Vagina (tissue), 2 donors: Measurements from ENCODE around the gene TAF15. TPM values are rescaled to one million over a fixed set of nuclear protein-coding genes. Genes with fewer than 3 reads are reported as not detected.

Source experiments
- DNase-seq, 2 donors: peaks; one replicate each; pipeline ENCODE4 v3.0.0-alpha.2; 2017; ENCODE audit errors: extremely low spot score in 2 of 2
- H3K27ac ChIP-seq: fragments of 200-600 bp; sonication (generic); one replicate; pipeline ENCODE4 v1.5.1; 2019
- H3K27me3 ChIP-seq: fragments of 200-600 bp; sonication (generic); one replicate; pipeline ENCODE4 v1.5.1; 2019
- H3K36me3 ChIP-seq, 2 donors: fragments of 200-600 bp; sonication (generic); one replicate each; pipeline ENCODE4 v1.5.1; 2017 to 2019
- H3K4me1 ChIP-seq: fragments of 200-600 bp; sonication (generic); one replicate; pipeline ENCODE4 v1.5.1; 2019
- H3K4me3 ChIP-seq, 2 donors: fragments of 200-600 bp; sonication (generic); 1 replicate in 1 of 2; 2 replicates in 1 of 2; pipeline ENCODE4 v1.5.1; 2016 to 2019
- H3K9me3 ChIP-seq: fragments of 200-600 bp; sonication (generic); one replicate; pipeline ENCODE4 v1.5.1; 2019
- CTCF ChIP-seq, 3 experiments: fragments of 450-650 bp in 2 of 3; fragments of 200-600 bp in 1 of 3; sonication (generic) in 1 of 3; IDR thresholded peaks; one replicate each; pipeline ENCODE4 v1.5.1; 2017 to 2019; ENCODE audit warnings: antibody characterized with exemption in 3 of 3, mild to moderate bottlenecking in 2 of 3, moderate library complexity in 2 of 3
- POLR2A ChIP-seq, 2 donors: fragments of 450-650 bp; IDR thresholded peaks; one replicate each; pipeline ENCODE4 v1.6.1; 2017; ENCODE audit warnings: antibody characterized with exemption in 2 of 2, mild to moderate bottlenecking in 2 of 2, moderate library complexity in 2 of 2
- POLR2AphosphoS5 ChIP-seq, 2 donors: sonication (generic); formaldehyde crosslinking; IDR thresholded peaks; one replicate each; pipeline ENCODE4 v1.9.0; 2017; ENCODE audit warnings: antibody characterized with exemption in 2 of 2, mild to moderate bottlenecking in 2 of 2, low read depth in 1 of 2; ENCODE audit not compliant: insufficient read depth in 1 of 2
- intact Hi-C: fragments of 100-400 bp; cut with DNase I; formaldehyde crosslinking; loops from one replicate; pipeline ENCODE4 v1.15.1; 2023
- total RNA-seq: library from RNA; depleted of rRNA; stranded (reverse); fragments of >200 nt; gene quantifications from one replicate; pipeline ENCODE4 v1.2.3, GENCODE V29; 2016

The TAF15 gene
- total RNA-seq, 1 donor from 2014 or later = 74.9 TPM

- H3K36me3 ChIP-seq = no peaks in the 10 kb centered on the region
- intact Hi-C loops = no loop called here
Observed at GRCh38 chr17:35766903-35767510, 42.3 kb upstream of the TAF15 start.

GRCh38 chr17:35768797-35769196 is 40.5 kb upstream of the TAF15 start:
- DNase-seq = no peak
- no peak overlapping the region for H3K4me3 ChIP-seq
- no peaks in the 10 kb centered on the region for H3K36me3 ChIP-seq
- H3K27me3 ChIP-seq = no peaks in the 10 kb centered on the region
- H3K27ac ChIP-seq = no peak overlapping the region
- no peak for TF ChIP-seq CTCF (IDR thresholded peaks at IDR 0.05)
- TF ChIP-seq POLR2AphosphoS5 (IDR thresholded peaks at IDR 0.05; ENCODE audit: insufficient read depth in 1 of 2, low read depth in 1 of 2) = no peak
- no peak for TF ChIP-seq POLR2A (IDR thresholded peaks at IDR 0.05)
- intact Hi-C loops = no loop called here
- H3K4me1 ChIP-seq = peaks cover 18% of the 10 kb centered on the region
- H3K9me3 ChIP-seq = no peaks in the 10 kb centered on the region

More at GRCh38 chr17:35766903-35767510, 42.3 kb upstream of the TAF15 start:
- H3K4me1 ChIP-seq = peaks cover 12% of the 10 kb centered on the region
- H3K9me3 ChIP-seq = no peaks in the 10 kb centered on the region
- H3K4me3 ChIP-seq = no peak overlapping the region
- TF ChIP-seq POLR2AphosphoS5 (IDR thresholded peaks at IDR 0.05; ENCODE audit: insufficient read depth in 1 of 2, low read depth in 1 of 2) = no peak
- H3K27me3 ChIP-seq = no peaks in the 10 kb centered on the region
- DNase-seq = no peak
- no peak overlapping the region for H3K27ac ChIP-seq

GRCh38 chr17:35769895-35770486 is 39.3 kb upstream of the TAF15 start:
- Histone ChIP-seq H3K4me1 (peaks cover 19% of the 10 kb centered on the region), H3K4me3 (no peak overlapping the region), H3K9me3 (no peaks in the 10 kb centered on the region), H3K36me3 (no peaks in the 10 kb centered on the region), H3K27me3 (no peaks in the 10 kb centered on the region), H3K27ac (no peak overlapping the region)
- intact Hi-C loops = no loop called here
- DNase-seq = no peak
- TF ChIP-seq POLR2AphosphoS5 (IDR thresholded peaks at IDR 0.05; ENCODE audit: insufficient read depth in 1 of 2, low read depth in 1 of 2) (no peak), CTCF (IDR thresholded peaks at IDR 0.05) (no peak), POLR2A (IDR thresholded peaks at IDR 0.05) (no peak)

- Histone ChIP-seq H3K27ac (no peak overlapping the region), H3K9me3 (no peaks in the 10 kb centered on the region), H3K4me1 (peaks cover 26% of the 10 kb centered on the region), H3K4me3 (no peak overlapping the region), H3K36me3 (no peaks in the 10 kb centered on the region), H3K27me3 (no peaks in the 10 kb centered on the region)
- intact Hi-C loops = no loop called here
- TF ChIP-seq POLR2A (IDR thresholded peaks at IDR 0.05) (no peak), CTCF (IDR thresholded peaks at IDR 0.05) (no peak), POLR2AphosphoS5 (IDR thresholded peaks at IDR 0.05; ENCODE audit: insufficient read depth in 1 of 2, low read depth in 1 of 2) (no peak)
- no peak for DNase-seq
Observed at GRCh38 chr17:35773129-35773528, 36.2 kb upstream of the TAF15 start.

- no peaks in the 10 kb centered on the region for H3K27me3 ChIP-seq
- no peak overlapping the region for H3K4me3 ChIP-seq
- no peaks in the 10 kb centered on the region for H3K36me3 ChIP-seq
- DNase-seq = no peak
- no peaks in the 10 kb centered on the region for H3K9me3 ChIP-seq
- TF ChIP-seq POLR2AphosphoS5 (IDR thresholded peaks at IDR 0.05; ENCODE audit: insufficient read depth in 1 of 2, low read depth in 1 of 2) (no peak), POLR2A (IDR thresholded peaks at IDR 0.05) (no peak), CTCF (IDR thresholded peaks at IDR 0.05) (no peak)
- H3K4me1 ChIP-seq = peaks cover 26% of the 10 kb centered on the region
- intact Hi-C loops = no loop called here
- H3K27ac ChIP-seq = peak overlapping the region; percentile 25
Observed at GRCh38 chr17:35773679-35774425, 35.4 kb upstream of the TAF15 start.
